T-helper 2 cell (primary cell): ENCODE data around the gene CCDC6.
"Not testable (repeated sequence)": the region's sequence is repeated elsewhere in the genome, so short reads cannot be mapped to it uniquely, and the experiment has no call there.

ENCODE experiments used
- DNase-seq, 5 experiments: peaks; one replicate each; pipeline versions ENCODE4 v3.0.0 to v3.0.0-alpha.2; 2012 to 2022

Gene CCDC6

GRCh38 chr10:59752278-59752940 lies 153.9 kb downstream of the CCDC6 start:
- no peak for DNase-seq

GRCh38 chr10:59750155-59750945 lies 156.0 kb downstream of the CCDC6 start:
- no peak for DNase-seq

GRCh38 chr10:59748834-59749233 lies 157.5 kb downstream of the CCDC6 start:
- DNase-seq = no peak

GRCh38 chr10:59745163-59745650 lies 161.1 kb downstream of the CCDC6 start:
- no peak for DNase-seq

- DNase-seq = not testable (repeated sequence)
Observed at GRCh38 chr10:59744762-59745161, 161.6 kb downstream of the CCDC6 start.

GRCh38 chr10:59744156-59744555 lies 162.2 kb downstream of the CCDC6 start:
- not testable (repeated sequence) for DNase-seq

- no peak for DNase-seq
Observed at GRCh38 chr10:59741583-59741982, 164.8 kb downstream of the CCDC6 start.

- DNase-seq = no peak
Observed at GRCh38 chr10:59741048-59741447, 165.3 kb downstream of the CCDC6 start.
